SU-DHL-6 (cell line): ENCODE measurements around the gene ALDH16A1.
A peak's percentile ranks its signal among the peaks of the same experiment; 100 is the strongest.

Experiments
- H2AFZ ChIP-seq: fragments of 200-600 bp; sonication (generic); 2 replicates; pipeline ENCODE4 v1.6.1; 2014; ENCODE audit warnings: low read depth, mild to moderate bottlenecking, moderate library complexity, mixed read lengths, antibody characterized with exemption, low read length; ENCODE audit not compliant: severe bottlenecking
- H3F3A ChIP-seq: fragments of 200-600 bp; shearing (Covaris generic); 2 replicates; pipeline ENCODE4 v1.6.0; 2016; ENCODE audit warnings: antibody characterized with exemption, mild to moderate bottlenecking; ENCODE audit not compliant: insufficient read depth
- H3K27ac ChIP-seq: fragments of 200-600 bp; sonication (generic); 2 replicates; pipeline ENCODE4 v1.5.1; 2016; ENCODE audit warnings: low read depth, mild to moderate bottlenecking, low read length, moderate library complexity, mixed read lengths
- H3K27me3 ChIP-seq: fragments of 200-600 bp; sonication (generic), shearing (Covaris generic); 2 replicates; pipeline ENCODE4 v1.6.0; 2014; ENCODE audit warnings: mild to moderate bottlenecking, low read length
- H3K36me3 ChIP-seq: fragments of 200-600 bp; sonication (generic); 2 replicates; pipeline ENCODE4 v1.6.1; 2014; ENCODE audit warnings: mild to moderate bottlenecking, low read length, mixed read lengths
- H3K4me2 ChIP-seq: fragments of 300-600, 200-600 bp; shearing (Covaris generic), sonication (generic); 2 replicates; pipeline ENCODE4 v1.6.0; 2014; ENCODE audit warnings: low read length, low read depth, mild to moderate bottlenecking; ENCODE audit not compliant: poor library complexity, severe bottlenecking
- H3K4me3 ChIP-seq: fragments of 200-600 bp; sonication (generic); 2 replicates; pipeline ENCODE4 v1.5.1; 2014; ENCODE audit warnings: antibody characterized with exemption, low read length, mild to moderate bottlenecking, mixed read lengths; ENCODE audit not compliant: insufficient read depth, poor library complexity, severe bottlenecking
- H3K79me2 ChIP-seq: fragments of 200-600 bp; sonication (generic); 2 replicates; pipeline ENCODE4 v1.6.1; 2014; ENCODE audit warnings: mild to moderate bottlenecking, low read length, moderate library complexity; ENCODE audit not compliant: insufficient read depth
- H3K9ac ChIP-seq: fragments of 200-600 bp; sonication (generic); 2 replicates; pipeline ENCODE4 v1.7.0; 2014; ENCODE audit warnings: mild to moderate bottlenecking, low read length
- H3K9me2 ChIP-seq: fragments of 200-600 bp; sonication (generic); replicated peaks from 2 replicates; pipeline ENCODE4 v1.6.1; 2014; ENCODE audit warnings: low read length; ENCODE audit not compliant: insufficient read depth
- H3K9me3 ChIP-seq: fragments of 200-600 bp; sonication (generic); 2 replicates; pipeline ENCODE4 v1.6.1; 2014; ENCODE audit warnings: low read length, mixed read lengths; ENCODE audit not compliant: insufficient read depth
- H4K20me1 ChIP-seq: fragments of 200-600 bp; sonication (generic); 2 replicates; pipeline ENCODE4 v1.6.1; 2014; ENCODE audit warnings: low read depth, mild to moderate bottlenecking, antibody characterized with exemption, low read length, moderate library complexity, mixed read lengths
- EZH2phosphoT487 ChIP-seq: fragments of 200-600 bp; sonication (generic), shearing (Covaris generic); conservative IDR thresholded peaks from 2 replicates; pipeline ENCODE4 v1.6.1; 2018; ENCODE audit warnings: mild to moderate bottlenecking, antibody characterized with exemption, low read length, moderate library complexity, mixed read lengths
- TF ChIP-seq, protein P1 (sequence below): fragments of 200-600 bp; sonication (generic); IDR thresholded peaks from one replicate; pipeline ENCODE4 v1.5.1; 2017; ENCODE audit warnings: antibody characterized with exemption, mild to moderate bottlenecking, low read length, moderate library complexity; ENCODE audit not compliant: insufficient read depth, poor library complexity, severe bottlenecking

The ALDH16A1 gene

DNA sequence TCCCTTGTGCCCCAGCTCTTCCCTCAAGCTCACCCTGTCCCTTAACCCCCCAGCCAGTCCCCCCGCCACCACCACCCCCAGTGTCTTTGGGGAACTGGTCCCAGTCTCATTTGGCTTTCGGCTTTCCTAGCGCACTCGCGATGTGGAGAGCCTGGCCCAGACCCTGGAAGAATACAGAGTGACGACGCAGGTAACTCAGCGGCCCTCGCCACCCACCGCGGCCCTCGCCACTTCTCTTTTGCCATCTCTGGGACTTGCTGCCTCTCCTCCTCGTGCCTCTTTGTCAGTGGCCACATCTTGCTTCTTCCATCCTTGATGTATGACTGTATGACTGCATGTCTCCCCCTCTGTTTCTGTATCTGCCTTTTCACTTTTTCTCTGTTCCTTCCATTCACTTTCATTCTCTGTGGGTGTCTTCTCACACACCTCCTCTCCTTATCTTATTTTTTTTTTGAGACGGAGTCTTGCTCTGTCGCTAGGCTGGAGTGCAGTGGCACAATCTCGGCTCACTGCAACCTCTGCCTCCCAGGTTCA lies 45.5 kb upstream of the ALDH16A1 start:
- Histone ChIP-seq H3K9ac (no peak overlapping the region), H3F3A (no peaks in the 10 kb centered on the region), H3K4me2 (no peak overlapping the region), H3K4me3 (no peak overlapping the region), H3K27me3 (no peaks in the 10 kb centered on the region), H3K27ac (no peak overlapping the region), H3K36me3 (no peaks in the 10 kb centered on the region), H3K9me2 (no peaks in the 10 kb centered on the region), H3K9me3 (no peaks in the 10 kb centered on the region), H2AFZ (no peak overlapping the region), H4K20me1 (no peaks in the 10 kb centered on the region), H3K79me2 (no peaks in the 10 kb centered on the region)
- TF ChIP-seq, protein P1, sequence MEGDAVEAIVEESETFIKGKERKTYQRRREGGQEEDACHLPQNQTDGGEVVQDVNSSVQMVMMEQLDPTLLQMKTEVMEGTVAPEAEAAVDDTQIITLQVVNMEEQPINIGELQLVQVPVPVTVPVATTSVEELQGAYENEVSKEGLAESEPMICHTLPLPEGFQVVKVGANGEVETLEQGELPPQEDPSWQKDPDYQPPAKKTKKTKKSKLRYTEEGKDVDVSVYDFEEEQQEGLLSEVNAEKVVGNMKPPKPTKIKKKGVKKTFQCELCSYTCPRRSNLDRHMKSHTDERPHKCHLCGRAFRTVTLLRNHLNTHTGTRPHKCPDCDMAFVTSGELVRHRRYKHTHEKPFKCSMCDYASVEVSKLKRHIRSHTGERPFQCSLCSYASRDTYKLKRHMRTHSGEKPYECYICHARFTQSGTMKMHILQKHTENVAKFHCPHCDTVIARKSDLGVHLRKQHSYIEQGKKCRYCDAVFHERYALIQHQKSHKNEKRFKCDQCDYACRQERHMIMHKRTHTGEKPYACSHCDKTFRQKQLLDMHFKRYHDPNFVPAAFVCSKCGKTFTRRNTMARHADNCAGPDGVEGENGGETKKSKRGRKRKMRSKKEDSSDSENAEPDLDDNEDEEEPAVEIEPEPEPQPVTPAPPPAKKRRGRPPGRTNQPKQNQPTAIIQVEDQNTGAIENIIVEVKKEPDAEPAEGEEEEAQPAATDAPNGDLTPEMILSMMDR = no peak
- TF ChIP-seq EZH2phosphoT487 = no peak

DNA sequence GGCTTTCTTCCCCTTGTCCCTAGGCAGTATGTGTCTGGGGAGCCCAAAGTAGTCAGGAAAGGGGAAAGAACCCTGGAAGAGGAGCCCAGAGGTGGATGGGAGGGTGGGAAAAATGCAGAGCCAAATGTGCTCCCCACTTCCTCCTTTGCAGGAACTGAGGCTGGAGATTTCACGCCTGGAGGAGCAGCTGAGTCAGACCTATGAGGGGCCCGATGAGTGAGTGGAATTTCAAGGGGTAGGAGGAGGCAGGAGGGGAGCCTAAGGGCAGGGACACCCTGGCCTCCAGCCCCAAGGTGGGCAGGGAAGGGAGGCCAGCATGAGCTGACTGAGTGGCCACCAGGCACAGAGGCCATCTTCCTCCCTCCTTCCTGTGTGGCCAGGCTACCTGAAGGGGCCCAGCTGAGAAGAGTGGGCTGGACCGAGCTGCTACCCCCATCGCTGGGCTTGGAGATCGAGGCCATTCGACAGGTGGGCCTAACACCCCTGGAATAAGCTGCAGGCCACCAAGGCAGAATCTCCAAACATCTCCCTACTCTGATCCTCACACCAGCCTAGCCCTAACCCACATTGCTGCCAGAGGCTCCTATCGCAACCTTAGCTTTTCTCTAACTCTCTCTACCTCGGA lies 44.1 kb upstream of the ALDH16A1 start:
- Histone ChIP-seq H3K9ac (no peak overlapping the region), H3K9me2 (no peaks in the 10 kb centered on the region), H3K27me3 (no peaks in the 10 kb centered on the region), H2AFZ (no peak overlapping the region), H3K36me3 (no peaks in the 10 kb centered on the region), H3K4me3 (no peak overlapping the region), H3K79me2 (no peaks in the 10 kb centered on the region), H3K9me3 (no peaks in the 10 kb centered on the region), H3K27ac (no peak overlapping the region), H3F3A (no peaks in the 10 kb centered on the region), H3K4me2 (peak overlapping the region; percentile 24), H4K20me1 (no peaks in the 10 kb centered on the region)
- TF ChIP-seq, protein P1 = no peak
- TF ChIP-seq EZH2phosphoT487 = no peak

DNA sequence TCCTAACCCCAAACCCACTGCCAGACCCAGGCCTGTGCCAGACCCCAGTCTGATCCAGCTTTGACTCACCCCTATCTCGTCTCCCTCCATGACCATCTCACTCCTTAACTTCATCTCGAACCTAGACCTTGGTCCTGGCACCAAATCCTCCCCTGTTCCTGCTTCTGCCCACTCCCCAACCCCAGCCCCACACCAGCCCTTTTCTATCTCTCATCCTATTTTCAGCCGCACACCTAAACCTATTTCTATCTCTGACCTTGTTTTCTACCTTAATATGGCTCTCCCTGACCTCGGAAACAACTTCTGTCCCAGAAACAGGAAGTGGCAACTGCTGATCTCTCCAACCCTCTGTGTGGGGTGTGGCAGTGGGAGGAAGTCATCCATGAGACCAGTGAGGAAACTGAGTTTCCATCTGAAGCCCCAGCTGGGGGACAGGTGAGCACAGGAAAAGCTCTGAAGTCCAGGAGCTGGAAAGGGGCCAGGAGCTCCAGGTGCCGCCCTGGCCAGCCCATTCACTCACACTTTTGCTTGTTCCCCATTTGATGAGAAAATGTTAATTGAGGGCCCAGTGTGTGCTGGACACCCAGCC lies 43.5 kb upstream of the ALDH16A1 start:
- Histone ChIP-seq H3K4me3 (no peak overlapping the region), H3K27me3 (no peaks in the 10 kb centered on the region), H3K36me3 (no peaks in the 10 kb centered on the region), H2AFZ (no peak overlapping the region), H3K9me2 (no peaks in the 10 kb centered on the region), H3K79me2 (no peaks in the 10 kb centered on the region), H3K9me3 (no peaks in the 10 kb centered on the region), H3K4me2 (peak overlapping the region; percentile 24), H3K27ac (no peak overlapping the region), H3F3A (no peaks in the 10 kb centered on the region), H3K9ac (no peak overlapping the region), H4K20me1 (no peaks in the 10 kb centered on the region)
- TF ChIP-seq, protein P1 = no peak
- TF ChIP-seq EZH2phosphoT487 = no peak
